K562 (cell line): ENCODE measurements around the gene DCAF15. TPM values are rescaled to one million over a fixed set of nuclear protein-coding genes. Genes with fewer than 3 reads are reported as not detected.
A peak's percentile ranks its signal among the peaks of the same experiment; 100 is the strongest.

ENCODE experiments used
- ATF7 ChIP-seq: fragments of 450-650 bp; IDR thresholded peaks from 2 replicates; pipeline ENCODE4 v1.7.1; 2014; ENCODE audit warnings: mild to moderate bottlenecking, moderate library complexity
- BMI1 ChIP-seq: fragments of 150-350 bp; IDR thresholded peaks from 2 replicates; pipeline ENCODE4 v1.6.1; 2014; ENCODE audit warnings: low read length
- CBFA2T3 ChIP-seq: fragments of 450-650 bp; IDR thresholded peaks from 2 replicates; pipeline ENCODE4 v1.6.1; 2017
- GTF2F1 ChIP-seq: IDR thresholded peaks from 2 replicates; pipeline ENCODE4 v1.6.1; 2011; ENCODE audit warnings: low read depth, low read length, improper control_type of control experiment
- L3MBTL2 ChIP-seq: fragments of 450-650 bp; IDR thresholded peaks from 2 replicates; pipeline ENCODE4 v1.6.1; 2016; ENCODE audit warnings: mild to moderate bottlenecking, moderate library complexity
- MAZ ChIP-seq, 2 experiments: fragments of 450-650 bp in 1 of 2; sonication (generic) in 1 of 2; formaldehyde crosslinking; IDR thresholded peaks in 1 of 2; conservative IDR thresholded peaks in 1 of 2; 2 replicates each; pipeline versions ENCODE4 v1.4.0 to v1.5.0; 2020; ENCODE audit warnings: mild to moderate bottlenecking in 1 of 2, missing genetic modification reagents in 1 of 2
- PHB2 ChIP-seq: fragments of 450-650 bp; IDR thresholded peaks from 2 replicates; pipeline ENCODE4 v1.6.1; 2017; ENCODE audit warnings: low read depth
- PML ChIP-seq: IDR thresholded peaks from 2 replicates; pipeline ENCODE4 v1.6.1; 2012; ENCODE audit warnings: low read length, inconsistent platforms
- PRMT5 ChIP-seq: sonication (generic); formaldehyde crosslinking; IDR thresholded peaks from 2 replicates; pipeline ENCODE4 v1.5.0; 2020; ENCODE audit warnings: missing genetic modification reagents
- RUNX1 ChIP-seq: sonication (generic); IDR thresholded peaks from 2 replicates; pipeline ENCODE4 v1.6.1; 2016; ENCODE audit warnings: antibody characterized with exemption, low read depth
- SOX6 ChIP-seq: fragments of 450-650 bp; IDR thresholded peaks from 2 replicates; pipeline ENCODE4 v1.6.1; 2014; ENCODE audit warnings: mild to moderate bottlenecking
- ZEB2 ChIP-seq: fragments of 450-650 bp; IDR thresholded peaks from 2 replicates; pipeline ENCODE4 v1.6.1; 2016
- ZNF384 ChIP-seq: IDR thresholded peaks from 2 replicates; pipeline ENCODE4 v1.6.1; 2012; ENCODE audit warnings: low read depth, low read length, improper control_type of control experiment
- ZNF76 ChIP-seq: fragments of 250-450 bp; sonication (Bioruptor Pico); IDR thresholded peaks from 2 replicates; pipeline ENCODE4 v1.4.0; 2020; ENCODE audit warnings: mild to moderate bottlenecking, moderate library complexity, borderline replicate concordance
- polyA plus RNA-seq, 8 experiments: library from polyadenylated mRNA; depleted of rRNA in 4 of 8; stranded (reverse) in 5 of 8; unstranded in 3 of 8; fragments of >200 nt; fragmentation: Nextera tagmentation in 2 of 8; fragmentation: Illumina TruSeq in 1 of 8; extraction: Ambion mirVana in 2 of 8; extraction: Trizol in 1 of 8; gene quantifications; 2 replicates each; pipeline versions ENCODE4 v1.2.1 to v1.2.3, GENCODE V29; 2011 to 2014; ENCODE audit warnings: inconsistent platforms in 1 of 8, missing spikeins in 1 of 8
- total RNA-seq, 7 experiments: library from RNA; depleted of rRNA in 6 of 7; stranded (reverse); fragments of >200 nt in 6 of 7; fragmentation: Illumina TruSeq in 2 of 7; extraction: Trizol in 2 of 7; gene quantifications; 2 replicates each; pipeline versions ENCODE4 v1.2.1 to v1.2.3, GENCODE V29; 2011 to 2021; ENCODE audit warnings: low replicate concordance in 1 of 7
- TF ChIP-seq, protein P1 (sequence below), 2 experiments: fragments of 200-800 bp in 1 of 2; sonication (Bioruptor generic) in 1 of 2; sonication (generic) in 1 of 2; formaldehyde crosslinking in 1 of 2; IDR thresholded peaks in 1 of 2; conservative IDR thresholded peaks in 1 of 2; 2 replicates each; pipeline versions ENCODE4 v1.5.0 to v1.6.1; 2016 to 2020; ENCODE audit warnings: missing compliant biosample characterization in 1 of 2, missing genetic modification characterization in 1 of 2, missing genetic modification reagents in 1 of 2
- TF ChIP-seq, protein P2 (sequence below), 2 experiments: fragments of 450-650 bp in 1 of 2; sonication (generic) in 1 of 2; formaldehyde crosslinking in 1 of 2; IDR thresholded peaks in 1 of 2; conservative IDR thresholded peaks in 1 of 2; 2 replicates each; pipeline versions ENCODE4 v1.6.1 to v1.8.1; 2016 to 2023; ENCODE audit warnings: mild to moderate bottlenecking in 2 of 2, moderate library complexity in 2 of 2, inconsistent platforms in 1 of 2, missing genetic modification reagents in 1 of 2
- TF ChIP-seq, protein P3 (sequence below), 2 experiments: fragments of 450-650 bp in 1 of 2; IDR thresholded peaks; 2 replicates each; pipeline ENCODE4 v1.6.1; 2011 to 2017; ENCODE audit warnings: low read depth in 2 of 2, antibody characterized with exemption in 1 of 2, borderline replicate concordance in 1 of 2, low read length in 1 of 2, mild to moderate bottlenecking in 1 of 2, mixed read lengths in 1 of 2; ENCODE audit not compliant: control insufficient read depth in 1 of 2
- TF ChIP-seq, protein P4 (sequence below): fragments of 450-650 bp; formaldehyde crosslinking; IDR thresholded peaks from 2 replicates; pipeline ENCODE4 v1.4.0; 2020; ENCODE audit warnings: mild to moderate bottlenecking, moderate library complexity

Gene DCAF15
- total and polyA plus RNA-seq, 9 of the 15 experiments (the other 6 are each of a cell fraction or from before 2014, with no cell fraction given), result 0.17 to 68.5 (median 27.7) TPM

DNA sequence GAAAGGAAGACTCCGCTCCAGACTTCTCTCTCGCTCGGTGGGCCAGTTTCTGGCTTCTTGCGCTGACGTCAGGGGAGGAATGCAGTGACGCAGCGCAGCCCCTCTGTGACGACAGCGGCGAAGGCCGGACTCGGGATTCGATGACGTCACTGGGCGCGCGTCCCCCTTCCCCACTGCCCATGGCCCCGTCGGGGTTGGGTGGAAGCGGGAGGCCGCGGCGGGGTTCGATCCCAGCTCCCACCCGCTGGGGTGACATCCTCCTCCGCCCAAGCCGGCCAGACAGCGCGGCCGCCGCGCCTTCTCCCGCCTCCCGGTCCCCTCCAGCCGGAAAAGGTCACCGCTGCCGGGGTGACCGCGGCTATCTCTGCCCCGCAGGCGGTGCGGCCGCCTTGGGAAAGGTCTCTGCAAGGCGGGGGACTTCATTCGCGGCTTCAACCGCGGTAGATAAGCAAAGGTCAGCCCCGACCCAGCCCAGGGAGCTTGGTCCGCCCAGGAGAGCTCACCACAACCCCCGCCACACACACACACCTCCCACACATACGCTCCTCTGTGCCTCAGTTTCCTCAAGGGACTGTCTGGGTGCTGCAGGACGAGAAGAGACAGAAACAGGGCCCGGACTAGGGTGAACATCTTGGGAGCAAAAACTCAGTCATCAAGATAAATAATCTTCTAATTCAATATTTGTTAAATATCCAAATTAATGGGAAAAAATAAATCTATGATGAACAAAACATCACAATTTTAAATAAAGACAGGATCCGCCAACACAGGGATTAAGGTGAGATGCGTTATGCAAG, 54.7 kb downstream of the DCAF15 start (continued):
- TF ChIP-seq PML (peak; percentile 94), ZNF76 (CRISPR knock-in tag) (0 out of 2 replicates have a peak, but pooled peaks have one; percentile 75), SOX6 (peak; percentile 97), MAZ (CRISPR knock-in tag; conservative IDR thresholded peaks at IDR 0.05 in 1 of 2, IDR thresholded peaks at IDR 0.05 in 1 of 2) (peak; percentile 97 to 99), ZNF384 (peak; percentile 3; the same call in 1 of the 2 replicates), BMI1 (peak; percentile 66; the same call in 1 of the 2 replicates), L3MBTL2 (peak; percentile 68; the same call in 1 of the 2 replicates), RUNX1 (peak; percentile 98), PRMT5 (CRISPR knock-in tag) (no peak), ZEB2 (peak; percentile 88), ATF7 (peak; percentile 100), CBFA2T3 (peak; percentile 99), PHB2 (peak; percentile 92), GTF2F1 (peak; percentile 69)
- TF ChIP-seq, protein P1, sequence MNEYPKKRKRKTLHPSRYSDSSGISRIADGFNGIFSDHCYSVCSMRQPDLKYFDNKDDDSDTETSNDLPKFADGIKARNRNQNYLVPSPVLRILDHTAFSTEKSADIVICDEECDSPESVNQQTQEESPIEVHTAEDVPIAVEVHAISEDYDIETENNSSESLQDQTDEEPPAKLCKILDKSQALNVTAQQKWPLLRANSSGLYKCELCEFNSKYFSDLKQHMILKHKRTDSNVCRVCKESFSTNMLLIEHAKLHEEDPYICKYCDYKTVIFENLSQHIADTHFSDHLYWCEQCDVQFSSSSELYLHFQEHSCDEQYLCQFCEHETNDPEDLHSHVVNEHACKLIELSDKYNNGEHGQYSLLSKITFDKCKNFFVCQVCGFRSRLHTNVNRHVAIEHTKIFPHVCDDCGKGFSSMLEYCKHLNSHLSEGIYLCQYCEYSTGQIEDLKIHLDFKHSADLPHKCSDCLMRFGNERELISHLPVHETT (CRISPR knock-in tag; conservative IDR thresholded peaks at IDR 0.05 in 1 of 2, IDR thresholded peaks at IDR 0.05 in 1 of 2), result peak in 1 of 2 experiments; percentile 92; a peak in 2 of 4 replicates
- TF ChIP-seq, protein P2, sequence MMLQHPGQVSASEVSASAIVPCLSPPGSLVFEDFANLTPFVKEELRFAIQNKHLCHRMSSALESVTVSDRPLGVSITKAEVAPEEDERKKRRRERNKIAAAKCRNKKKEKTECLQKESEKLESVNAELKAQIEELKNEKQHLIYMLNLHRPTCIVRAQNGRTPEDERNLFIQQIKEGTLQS (IDR thresholded peaks at IDR 0.05), result peak; percentile 100
- TF ChIP-seq, protein P2 (CRISPR knock-in tag; conservative IDR thresholded peaks at IDR 0.05), result peak; percentile 97
- TF ChIP-seq, protein P3, sequence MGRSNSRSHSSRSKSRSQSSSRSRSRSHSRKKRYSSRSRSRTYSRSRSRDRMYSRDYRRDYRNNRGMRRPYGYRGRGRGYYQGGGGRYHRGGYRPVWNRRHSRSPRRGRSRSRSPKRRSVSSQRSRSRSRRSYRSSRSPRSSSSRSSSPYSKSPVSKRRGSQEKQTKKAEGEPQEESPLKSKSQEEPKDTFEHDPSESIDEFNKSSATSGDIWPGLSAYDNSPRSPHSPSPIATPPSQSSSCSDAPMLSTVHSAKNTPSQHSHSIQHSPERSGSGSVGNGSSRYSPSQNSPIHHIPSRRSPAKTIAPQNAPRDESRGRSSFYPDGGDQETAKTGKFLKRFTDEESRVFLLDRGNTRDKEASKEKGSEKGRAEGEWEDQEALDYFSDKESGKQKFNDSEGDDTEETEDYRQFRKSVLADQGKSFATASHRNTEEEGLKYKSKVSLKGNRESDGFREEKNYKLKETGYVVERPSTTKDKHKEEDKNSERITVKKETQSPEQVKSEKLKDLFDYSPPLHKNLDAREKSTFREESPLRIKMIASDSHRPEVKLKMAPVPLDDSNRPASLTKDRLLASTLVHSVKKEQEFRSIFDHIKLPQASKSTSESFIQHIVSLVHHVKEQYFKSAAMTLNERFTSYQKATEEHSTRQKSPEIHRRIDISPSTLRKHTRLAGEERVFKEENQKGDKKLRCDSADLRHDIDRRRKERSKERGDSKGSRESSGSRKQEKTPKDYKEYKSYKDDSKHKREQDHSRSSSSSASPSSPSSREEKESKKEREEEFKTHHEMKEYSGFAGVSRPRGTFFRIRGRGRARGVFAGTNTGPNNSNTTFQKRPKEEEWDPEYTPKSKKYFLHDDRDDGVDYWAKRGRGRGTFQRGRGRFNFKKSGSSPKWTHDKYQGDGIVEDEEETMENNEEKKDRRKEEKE (IDR thresholded peaks at IDR 0.05; ENCODE audit: borderline replicate concordance in 1 of 2, control insufficient read depth in 1 of 2, low read depth in 2 of 2, low read length in 1 of 2), result peak in 1 of 2 experiments; percentile 77; a peak in 1 of 4 replicates
- TF ChIP-seq, protein P4, sequence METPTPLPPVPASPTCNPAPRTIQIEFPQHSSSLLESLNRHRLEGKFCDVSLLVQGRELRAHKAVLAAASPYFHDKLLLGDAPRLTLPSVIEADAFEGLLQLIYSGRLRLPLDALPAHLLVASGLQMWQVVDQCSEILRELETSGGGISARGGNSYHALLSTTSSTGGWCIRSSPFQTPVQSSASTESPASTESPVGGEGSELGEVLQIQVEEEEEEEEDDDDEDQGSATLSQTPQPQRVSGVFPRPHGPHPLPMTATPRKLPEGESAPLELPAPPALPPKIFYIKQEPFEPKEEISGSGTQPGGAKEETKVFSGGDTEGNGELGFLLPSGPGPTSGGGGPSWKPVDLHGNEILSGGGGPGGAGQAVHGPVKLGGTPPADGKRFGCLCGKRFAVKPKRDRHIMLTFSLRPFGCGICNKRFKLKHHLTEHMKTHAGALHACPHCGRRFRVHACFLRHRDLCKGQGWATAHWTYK (CRISPR knock-in tag), result peak; percentile 91
